Ovary (tissue), 9 donors: ENCODE data around the gene CPNE4. TPM values are rescaled to one million over a fixed set of nuclear protein-coding genes. Genes with fewer than 3 reads are reported as not detected.

Experiments
- DNase-seq, 5 donors: peaks; one replicate each; pipeline ENCODE4 v3.0.0-alpha.2; 2019 to 2020
- H3K27ac ChIP-seq, 2 donors: fragments of 200-600 bp; one replicate each; pipeline versions ENCODE4 v1.5.1 to v1.8.0; 2019 to 2022
- H3K27me3 ChIP-seq: fragments of 200-600 bp; one replicate; pipeline ENCODE4 v1.8.0; 2022
- H3K36me3 ChIP-seq: fragments of 200-600 bp; sonication (generic); one replicate; pipeline ENCODE4 v1.5.1; 2019
- H3K4me1 ChIP-seq: one replicate; pipeline ENCODE4 v1.8.1; 2013; ENCODE audit warnings: mild to moderate bottlenecking, moderate library complexity; ENCODE audit not compliant: insufficient read depth
- H3K4me3 ChIP-seq: fragments of 200-600 bp; sonication (generic); one replicate; pipeline ENCODE4 v1.5.1; 2017
- H3K9me3 ChIP-seq, 2 donors: fragments of 200-600 bp in 1 of 2; sonication (generic) in 1 of 2; one replicate each; pipeline versions ENCODE4 v1.5.1 to v1.8.1; 2013 to 2019; ENCODE audit warnings: mild to moderate bottlenecking in 1 of 2, moderate library complexity in 1 of 2
- EP300 ChIP-seq: sonication (generic); formaldehyde crosslinking; IDR thresholded peaks from one replicate; pipeline ENCODE4 v1.6.1; 2017; ENCODE audit warnings: antibody characterized with exemption
- POLR2A ChIP-seq: fragments of 450-650 bp; IDR thresholded peaks from one replicate; pipeline ENCODE4 v1.6.1; 2017; ENCODE audit warnings: antibody characterized with exemption, mild to moderate bottlenecking, moderate library complexity
- WGBS, 3 donors: extraction: QIAGEN DNeasy Blood & Tissue Kit in 1 of 3; methylation state at CpG; one replicate each; pipeline versions ENCODE4 v1.1.5 to v1.1.7; 2013 to 2017; 5-methylcytosine and 5-hydroxymethylcytosine counted together
- intact Hi-C, 4 donors: fragments of 100-400 bp; cut with DNase I; formaldehyde crosslinking; loops; one replicate each; pipeline versions ENCODE4 v1.11.0 to v1.15.1; 2022 to 2023
- polyA plus RNA-seq, 2 donors: library from polyadenylated mRNA; stranded (reverse); fragments of 200-250 nt in 1 of 2; fragments of 350-450 nt in 1 of 2; fragmentation: Illumina TruSeq in 1 of 2; extraction: RNeasy Lipid Tissue Mini Kit (QIAGEN cat#74804) in 1 of 2; gene quantifications; one replicate each; pipeline ENCODE4 v1.2.3, GENCODE V29; 2013 to 2014
- total RNA-seq, 7 donors: library from RNA; depleted of rRNA in 2 of 7; stranded (reverse); fragments of >200 nt in 2 of 7; fragmentation: NEBNext Ultra II Directional in 3 of 7; extraction: Animal tissue kit (Norgen Biotek cat#: 25700) in 3 of 7; gene quantifications; one replicate each; pipeline versions ENCODE4 v1.1.0 to v1.2.4, GENCODE V29; 2016 to 2023
- TF ChIP-seq, protein P1 (sequence below), 3 donors: fragments of 450-650 bp in 2 of 3; fragments of 200-600 bp in 1 of 3; IDR thresholded peaks; one replicate each; pipeline versions ENCODE4 v1.5.1 to v1.8.0; 2016 to 2022; ENCODE audit warnings: antibody characterized with exemption in 3 of 3, mild to moderate bottlenecking in 1 of 3
- donor health status: DM: no; HTN: no; CAD: no; lungs with moderate emphysema.
- donor health status: DM: no; HTN: no; CAD: no.
- donor health status: Bipolar disorder and iron deficiency.
- donor health status: DM: yes; HTN: yes; CAD: no.
- donor health status: DM: no; HTN: no; CAD: no.
- donor health status: DM: yes; HTN: yes; CAD: no.

The CPNE4 gene
- total and polyA plus RNA-seq, 9 donors = 0.11 to 0.27 (median 0.13) TPM; not detected in 6

DNA sequence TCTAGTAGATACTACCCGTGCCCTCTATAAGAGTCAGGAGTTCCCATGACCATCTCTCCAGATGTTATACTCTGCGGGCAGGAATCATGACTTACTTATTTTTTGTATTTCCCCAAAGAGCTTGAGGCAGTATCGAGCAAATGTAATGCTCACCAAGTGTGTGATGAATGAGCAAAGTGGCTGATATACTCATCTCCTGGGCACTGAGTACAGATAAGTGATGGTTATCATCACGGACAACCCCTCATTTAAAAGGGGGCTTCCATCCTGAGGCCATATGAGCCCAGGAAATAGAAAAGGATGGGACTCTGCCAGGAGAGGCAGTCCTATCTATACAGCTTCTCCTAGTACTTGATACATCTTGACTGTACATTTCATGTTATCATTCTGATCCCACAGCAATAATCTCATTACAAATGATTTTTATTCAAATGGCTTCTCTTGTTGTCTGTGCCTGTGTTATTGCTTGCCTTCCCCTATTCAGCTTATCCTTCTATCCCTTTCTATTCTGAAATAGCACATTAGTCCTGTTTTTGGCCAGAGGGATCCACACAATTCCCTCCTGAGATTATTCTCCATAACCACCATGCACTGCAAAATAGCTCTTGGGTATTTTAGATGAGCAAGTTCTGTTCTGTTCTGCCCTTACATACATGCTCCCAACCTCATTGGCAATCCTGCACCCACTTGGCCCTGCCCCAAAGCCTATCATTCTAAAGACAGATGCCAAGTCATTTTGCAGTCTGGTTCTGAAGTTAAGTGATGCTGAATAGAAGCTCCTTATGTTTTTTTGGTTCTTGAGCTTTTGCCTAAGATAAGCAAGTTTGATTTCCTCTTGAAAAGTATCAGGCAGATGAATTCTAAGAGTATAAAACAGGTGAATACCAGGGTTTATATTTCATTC, 484.0 kb downstream of the CPNE4 start:
- no peak for DNase-seq
- no peaks in the 10 kb centered on the region for H3K36me3 ChIP-seq
- intact Hi-C loops = no loop called here
- TF ChIP-seq POLR2A = no peak
- TF ChIP-seq, protein P1, sequence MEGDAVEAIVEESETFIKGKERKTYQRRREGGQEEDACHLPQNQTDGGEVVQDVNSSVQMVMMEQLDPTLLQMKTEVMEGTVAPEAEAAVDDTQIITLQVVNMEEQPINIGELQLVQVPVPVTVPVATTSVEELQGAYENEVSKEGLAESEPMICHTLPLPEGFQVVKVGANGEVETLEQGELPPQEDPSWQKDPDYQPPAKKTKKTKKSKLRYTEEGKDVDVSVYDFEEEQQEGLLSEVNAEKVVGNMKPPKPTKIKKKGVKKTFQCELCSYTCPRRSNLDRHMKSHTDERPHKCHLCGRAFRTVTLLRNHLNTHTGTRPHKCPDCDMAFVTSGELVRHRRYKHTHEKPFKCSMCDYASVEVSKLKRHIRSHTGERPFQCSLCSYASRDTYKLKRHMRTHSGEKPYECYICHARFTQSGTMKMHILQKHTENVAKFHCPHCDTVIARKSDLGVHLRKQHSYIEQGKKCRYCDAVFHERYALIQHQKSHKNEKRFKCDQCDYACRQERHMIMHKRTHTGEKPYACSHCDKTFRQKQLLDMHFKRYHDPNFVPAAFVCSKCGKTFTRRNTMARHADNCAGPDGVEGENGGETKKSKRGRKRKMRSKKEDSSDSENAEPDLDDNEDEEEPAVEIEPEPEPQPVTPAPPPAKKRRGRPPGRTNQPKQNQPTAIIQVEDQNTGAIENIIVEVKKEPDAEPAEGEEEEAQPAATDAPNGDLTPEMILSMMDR (IDR thresholded peaks at IDR 0.05) = no peak
- TF ChIP-seq EP300 = no peak
- H3K27ac ChIP-seq = no peak overlapping the region
- no peak overlapping the region for H3K4me3 ChIP-seq
- H3K9me3 ChIP-seq = no peaks in the 10 kb centered on the region
- peaks cover 3% of the 10 kb centered on the region for H3K4me1 ChIP-seq
- H3K27me3 ChIP-seq = no peaks in the 10 kb centered on the region
- 68 to 91% (median 82%) methylated on average over 4 of the region's 4 CpGs for WGBS, 3 donors

DNA sequence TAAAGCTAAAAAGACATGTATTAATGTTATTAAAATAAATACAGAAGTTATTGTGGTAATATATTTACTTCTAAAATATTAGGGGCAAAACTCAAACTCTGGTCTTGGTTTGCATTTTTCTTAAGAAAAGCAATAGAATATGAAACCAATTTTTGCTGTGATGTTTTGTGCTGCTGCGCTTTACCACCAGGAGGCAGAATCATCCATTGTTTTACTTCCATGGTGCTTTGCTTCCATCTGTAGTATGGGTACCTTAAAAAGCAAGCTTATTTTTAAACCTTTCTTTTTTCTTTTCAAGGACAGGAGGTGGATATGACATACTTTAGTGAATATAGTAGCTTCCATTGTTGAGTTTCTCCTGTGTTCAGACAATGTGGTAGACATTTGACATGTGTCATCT, 485.5 kb downstream of the CPNE4 start:
- DNase-seq = no peak
- Histone ChIP-seq H3K9me3 (no peaks in the 10 kb centered on the region), H3K27ac (no peak overlapping the region), H3K36me3 (no peaks in the 10 kb centered on the region), H3K27me3 (no peaks in the 10 kb centered on the region), H3K4me3 (no peak overlapping the region), H3K4me1 (peaks cover 3% of the 10 kb centered on the region)
- TF ChIP-seq POLR2A (no peak), EP300 (no peak)
- TF ChIP-seq, protein P1 (IDR thresholded peaks at IDR 0.05) = no peak
- 88 to 98% (median 96%) methylated on average over 1 of the region's 1 CpG for WGBS, 3 donors
- intact Hi-C loops = no loop called here

DNA sequence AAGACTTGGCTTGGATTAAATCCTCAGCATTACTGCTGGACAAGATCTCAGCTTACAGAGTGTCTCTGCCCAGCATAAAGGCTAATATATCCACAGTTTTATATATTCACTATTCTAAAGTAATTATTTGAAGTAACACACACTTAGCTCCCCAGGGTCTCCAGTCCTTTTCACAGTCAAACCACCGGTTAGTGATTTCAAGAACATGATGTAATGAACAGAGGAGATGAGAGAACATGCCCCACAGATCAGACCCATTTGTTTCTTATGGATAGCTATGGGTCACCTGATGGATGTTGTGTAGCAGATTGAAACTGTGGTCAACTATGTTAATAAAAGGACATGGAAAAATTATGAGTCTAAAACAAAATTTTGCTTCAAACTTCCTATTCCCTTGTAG, 487.2 kb downstream of the CPNE4 start:
- Histone ChIP-seq H3K36me3 (no peaks in the 10 kb centered on the region), H3K27me3 (no peaks in the 10 kb centered on the region), H3K9me3 (no peaks in the 10 kb centered on the region), H3K4me1 (peaks cover 4% of the 10 kb centered on the region), H3K4me3 (no peak overlapping the region), H3K27ac (no peak overlapping the region)
- DNase-seq = no peak
- WGBS, 3 donors = 89 to 97% (median 94%) methylated on average over 1 of the region's 1 CpG
- intact Hi-C loops = no loop called here
- TF ChIP-seq, protein P1 (IDR thresholded peaks at IDR 0.05) = no peak
- TF ChIP-seq EP300 (no peak), POLR2A (no peak)

DNA sequence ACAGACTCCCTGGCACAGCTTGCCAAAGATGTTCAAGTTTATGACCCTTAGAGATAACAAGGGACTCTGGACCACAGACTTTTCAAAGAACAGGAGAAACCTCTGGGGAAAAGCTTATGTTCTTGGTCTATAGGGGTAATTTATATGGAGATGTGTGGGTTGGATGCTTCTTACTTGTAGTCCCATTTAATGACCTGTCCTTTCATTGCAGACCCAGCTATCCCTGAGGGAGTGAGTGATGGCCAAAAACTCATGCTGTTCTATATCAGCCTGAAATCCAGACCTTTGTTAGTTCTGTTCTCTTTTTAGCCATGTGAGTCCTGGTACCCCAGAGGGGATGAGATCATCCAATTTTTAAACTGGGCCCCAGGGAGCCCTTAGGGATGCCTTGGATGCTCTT, 488.4 kb downstream of the CPNE4 start:
- Histone ChIP-seq H3K4me1 (peaks cover 3% of the 10 kb centered on the region), H3K4me3 (no peak overlapping the region), H3K36me3 (no peaks in the 10 kb centered on the region), H3K27me3 (no peaks in the 10 kb centered on the region), H3K9me3 (no peaks in the 10 kb centered on the region), H3K27ac (no peak overlapping the region)
- intact Hi-C loops = no loop called here
- no peak for DNase-seq
- TF ChIP-seq, protein P1 (IDR thresholded peaks at IDR 0.05) = no peak
- TF ChIP-seq EP300 (no peak), POLR2A (no peak)
